Caco-2 (cell line): ENCODE data around the gene CDKAL1. TPM values are rescaled to one million over a fixed set of nuclear protein-coding genes. Genes with fewer than 3 reads are reported as not detected.

Experiments used
- BruUV-seq: library from RNA; stranded (reverse); fragments of 400-500 nt; replicated peaks from 2 replicates; lab custom pipeline; 2021; lab: Mats Ljungman, UMichigan
- CTCF ChIA-PET: fragments of 300-600 bp; sonication (Branson Sonifier 250); formaldehyde crosslinking; loops from one replicate; lab custom pipeline; 2022; ENCODE audit warnings: antibody characterized with exemption; lab: Charles Lee
- POLR2A ChIA-PET: fragments of 300-600 bp; sonication (Branson Sonifier 250); formaldehyde crosslinking; loops from one replicate; lab custom pipeline; 2022; ENCODE audit warnings: antibody characterized with exemption; lab: Charles Lee
- DNase-seq, 2 experiments: peaks; one replicate each; pipeline versions ENCODE4 v3.0.0 to v3.0.0-alpha.2; 2020 to 2022
- H3K27me3 ChIP-seq: replicated peaks from 2 replicates; pipeline ENCODE4 v1.6.0; 2011; ENCODE audit warnings: low read length; ENCODE audit not compliant: control insufficient read depth, insufficient read depth
- H3K36me3 ChIP-seq: 2 replicates; pipeline ENCODE4 v1.5.1; 2011; ENCODE audit warnings: low read length; ENCODE audit not compliant: control insufficient read depth, insufficient read depth
- H3K4me1 ChIP-seq: fragments of 250-450 bp; sonication (Bioruptor Pico); 2 replicates; pipeline ENCODE4 v1.5.1; 2020; ENCODE audit warnings: mild to moderate bottlenecking
- H3K4me3 ChIP-seq: 2 replicates; pipeline ENCODE4 v1.5.1; 2011; ENCODE audit warnings: low read depth, mild to moderate bottlenecking, control low read depth, low read length
- H3K9me3 ChIP-seq: fragments of 250-450 bp; sonication (Bioruptor Pico); 2 replicates; pipeline ENCODE4 v1.5.1; 2020; ENCODE audit warnings: mild to moderate bottlenecking, moderate library complexity
- H3K27ac Mint-ChIP-seq: one replicate; pipeline ENCODE4 v1.8.0; 2022; ENCODE audit warnings: mixed read lengths; ENCODE audit not compliant: unreplicated experiment
- H3K27me3 Mint-ChIP-seq: one replicate; pipeline ENCODE4 v1.8.0; 2022; ENCODE audit warnings: mixed read lengths; ENCODE audit not compliant: insufficient read depth, unreplicated experiment
- H3K36me3 Mint-ChIP-seq: one replicate; pipeline ENCODE4 v1.8.0; 2022; ENCODE audit warnings: mild to moderate bottlenecking, mixed read lengths; ENCODE audit not compliant: insufficient read depth, unreplicated experiment
- H3K4me1 Mint-ChIP-seq: one replicate; pipeline ENCODE4 v1.8.0; 2022; ENCODE audit warnings: low read depth, mixed read lengths; ENCODE audit not compliant: unreplicated experiment
- H3K4me3 Mint-ChIP-seq: one replicate; pipeline ENCODE4 v1.8.0; 2022; ENCODE audit warnings: mild to moderate bottlenecking, moderate library complexity, mixed read lengths; ENCODE audit not compliant: unreplicated experiment
- H3K9me3 Mint-ChIP-seq: one replicate; pipeline ENCODE4 v1.8.0; 2022; ENCODE audit warnings: mixed read lengths; ENCODE audit not compliant: unreplicated experiment
- CTCF ChIP-seq, 2 experiments: fragments of 200-600 bp in 1 of 2; IDR thresholded peaks; 1 replicate in 1 of 2; 2 replicates in 1 of 2; pipeline versions ENCODE4 v1.5.1 to v1.8.0; 2011 to 2022; ENCODE audit warnings: antibody characterized with exemption in 1 of 2, control low read depth in 1 of 2, inconsistent platforms in 1 of 2, low read depth in 1 of 2, low read length in 1 of 2, mild to moderate bottlenecking in 1 of 2, moderate library complexity in 1 of 2; ENCODE audit not compliant: insufficient read depth in 1 of 2, severe bottlenecking in 1 of 2, unreplicated experiment in 1 of 2
- intact Hi-C: fragments of 100-400 bp; cut with micrococcal nuclease; formaldehyde crosslinking; loops from one replicate; pipeline ENCODE4 v1.10.0; 2022; ENCODE audit not compliant: unreplicated experiment
- total RNA-seq: library from RNA; stranded (reverse); gene quantifications from 2 replicates; pipeline ENCODE4 v1.2.3, GENCODE V29; 2022

The CDKAL1 gene
- total RNA-seq, 1 experiment from 2014 or later: 18.7 TPM

- no peaks in the 10 kb centered on the region for H3K27me3 Mint-ChIP-seq
- TF ChIP-seq CTCF (IDR thresholded peaks at IDR 0.05; ENCODE audit: insufficient read depth in 1 of 2, low read depth in 1 of 2, low read length in 1 of 2, severe bottlenecking in 1 of 2, unreplicated experiment in 1 of 2): no peak
Measured at GRCh38 chr6:21238208-21238607, 704.0 kb downstream of the CDKAL1 start.

GRCh38 chr6:21240709-21241108 is 706.5 kb downstream of the CDKAL1 start:
- intact Hi-C loops: loop anchor here (2.0 to 5.0 kb wide), 2 partner anchors 20 to 128 kb away; no protein-coding TSS in a partner anchor
- Histone ChIP-seq H3K9me3 (peaks cover 6% of the 10 kb centered on the region; the same call in 1 of the 2 replicates), H3K27me3 (no peaks in the 10 kb centered on the region), H3K4me1 (peaks cover 15% of the 10 kb centered on the region), H3K36me3 (no peaks in the 10 kb centered on the region), H3K4me3 (no peak overlapping the region)
- no peak for TF ChIP-seq CTCF (IDR thresholded peaks at IDR 0.05; ENCODE audit: insufficient read depth in 1 of 2, low read depth in 1 of 2, low read length in 1 of 2, severe bottlenecking in 1 of 2, unreplicated experiment in 1 of 2)
- Mint-ChIP-seq H3K27me3 (no peaks in the 10 kb centered on the region), H3K27ac (peak overlapping the region; percentile 2), H3K36me3 (no peaks in the 10 kb centered on the region), H3K4me1 (peaks cover 24% of the 10 kb centered on the region), H3K9me3 (peaks cover under 1% of the 10 kb centered on the region), H3K4me3 (no peak overlapping the region)
- CTCF ChIA-PET: interaction anchor here (0.6 to 0.9 kb wide), 2 partner anchors 35 to 348 kb away, joined by 4 to 5 read pairs; no protein-coding TSS in a partner anchor
- BruUV-seq: no TSS peak
- POLR2A ChIA-PET: interaction anchor here (0.5 to 0.7 kb wide), 2 partner anchors 353 to 838 kb away, joined by 3 to 6 read pairs; partner anchors contain the start of gene SOX4
- DNase-seq: peak in 1 of 2 experiments; percentile 38

More at GRCh38 chr6:21238208-21238607, 704.0 kb downstream of the CDKAL1 start:
- H3K9me3 Mint-ChIP-seq: peaks cover 25% of the 10 kb centered on the region
- H3K36me3 Mint-ChIP-seq: no peaks in the 10 kb centered on the region
- no peak overlapping the region for H3K4me3 ChIP-seq
- H3K4me1 ChIP-seq: peaks cover 30% of the 10 kb centered on the region
- no peaks in the 10 kb centered on the region; the same call in 1 of the 2 replicates for H3K36me3 ChIP-seq
- peaks cover 34% of the 10 kb centered on the region for H3K4me1 Mint-ChIP-seq
- H3K27ac Mint-ChIP-seq: no peak overlapping the region
- intact Hi-C loops: no loop called here
- H3K9me3 ChIP-seq: peaks cover 6% of the 10 kb centered on the region; the same call in 1 of the 2 replicates
- BruUV-seq: no TSS peak
- CTCF ChIA-PET: no interaction called here
- no peaks in the 10 kb centered on the region for H3K27me3 ChIP-seq
- DNase-seq: no peak
- H3K4me3 Mint-ChIP-seq: no peak overlapping the region
- POLR2A ChIA-PET: no interaction called here

- no TSS peak for BruUV-seq
- no peaks in the 10 kb centered on the region for H3K36me3 ChIP-seq
- H3K27me3 Mint-ChIP-seq: no peaks in the 10 kb centered on the region
- H3K27me3 ChIP-seq: no peaks in the 10 kb centered on the region
- intact Hi-C loops: loop anchor here (2.0 to 5.0 kb wide), 2 partner anchors 21 to 129 kb away; no protein-coding TSS in a partner anchor
- no peaks in the 10 kb centered on the region for H3K36me3 Mint-ChIP-seq
- H3K4me1 Mint-ChIP-seq: peaks cover 22% of the 10 kb centered on the region
- H3K9me3 Mint-ChIP-seq: no peaks in the 10 kb centered on the region
- DNase-seq: peak; percentile 46 to 47
- ChIA-PET CTCF (interaction anchor here (0.6 to 0.9 kb wide), 2 partner anchors 34 to 347 kb away, joined by 4 to 5 read pairs; no protein-coding TSS in a partner anchor), POLR2A (interaction anchor here (0.5 to 0.7 kb wide), 2 partner anchors 352 to 839 kb away, joined by 3 to 6 read pairs; partner anchors contain the start of gene SOX4)
- no peak for TF ChIP-seq CTCF (IDR thresholded peaks at IDR 0.05; ENCODE audit: insufficient read depth in 1 of 2, low read depth in 1 of 2, low read length in 1 of 2, severe bottlenecking in 1 of 2, unreplicated experiment in 1 of 2)
- peak overlapping the region; percentile 2 for H3K27ac Mint-ChIP-seq
- no peak overlapping the region for H3K4me3 Mint-ChIP-seq
- peaks cover 14% of the 10 kb centered on the region for H3K4me1 ChIP-seq
- H3K9me3 ChIP-seq: peaks cover 6% of the 10 kb centered on the region; the same call in 1 of the 2 replicates
- no peak overlapping the region for H3K4me3 ChIP-seq
Measured at GRCh38 chr6:21241231-21242130, 707.2 kb downstream of the CDKAL1 start.
